Esophagus (tissue), 2 donors: ENCODE results near the gene ZNF276. TPM values are rescaled to one million over a fixed set of nuclear protein-coding genes. Genes with fewer than 3 reads are reported as not detected.
A peak's percentile ranks its signal among the peaks of the same experiment; 100 is the strongest.

Experiments
- H3K27ac ChIP-seq, 2 donors: one replicate each; pipeline ENCODE4 v1.5.1; 2013; ENCODE audit warnings: low read depth in 2 of 2, mild to moderate bottlenecking in 2 of 2, inconsistent platforms in 1 of 2, low read length in 1 of 2, moderate library complexity in 1 of 2
- H3K27me3 ChIP-seq, 2 donors: one replicate each; pipeline ENCODE4 v1.6.1; 2013; ENCODE audit warnings: low read length in 2 of 2, control low read depth in 1 of 2, mild to moderate bottlenecking in 1 of 2; ENCODE audit not compliant: insufficient read depth in 2 of 2, control insufficient read depth in 1 of 2
- H3K36me3 ChIP-seq, 2 donors: one replicate each; pipeline ENCODE4 v1.6.1; 2013; ENCODE audit warnings: low read length in 1 of 2; ENCODE audit not compliant: control insufficient read depth in 2 of 2, insufficient read depth in 2 of 2
- H3K4me1 ChIP-seq, 2 donors: one replicate each; pipeline ENCODE4 v1.6.1; 2013; ENCODE audit warnings: low read length in 1 of 2; ENCODE audit not compliant: control insufficient read depth in 2 of 2, insufficient read depth in 2 of 2
- H3K4me3 ChIP-seq, 2 donors: one replicate each; pipeline ENCODE4 v1.5.1; 2013; ENCODE audit warnings: low read length in 2 of 2, mild to moderate bottlenecking in 2 of 2, low read depth in 1 of 2, moderate library complexity in 1 of 2
- H3K9me3 ChIP-seq, 2 donors: one replicate each; pipeline ENCODE4 v1.6.1; 2013; ENCODE audit warnings: mild to moderate bottlenecking in 2 of 2, low read depth in 1 of 2, low read length in 1 of 2, moderate library complexity in 1 of 2; ENCODE audit not compliant: control insufficient read depth in 2 of 2, insufficient read depth in 1 of 2
- WGBS, 2 donors: extraction: QIAGEN DNeasy Blood & Tissue Kit; methylation state at CpG; one replicate each; pipeline ENCODE4 v1.1.7; 2013; 5-methylcytosine and 5-hydroxymethylcytosine counted together
- polyA plus RNA-seq, 2 donors: library from polyadenylated mRNA; stranded (reverse); fragments of 200-250 nt; gene quantifications; one replicate each; pipeline ENCODE4 v1.2.3, GENCODE V29; 2013
- donor health status: healthy with polysubstance abuse.
- donor health status: Bipolar disorder and iron deficiency.

ZNF276 gene
- polyA plus RNA-seq, 2 donors = 23.2 to 42.3 TPM

DNA sequence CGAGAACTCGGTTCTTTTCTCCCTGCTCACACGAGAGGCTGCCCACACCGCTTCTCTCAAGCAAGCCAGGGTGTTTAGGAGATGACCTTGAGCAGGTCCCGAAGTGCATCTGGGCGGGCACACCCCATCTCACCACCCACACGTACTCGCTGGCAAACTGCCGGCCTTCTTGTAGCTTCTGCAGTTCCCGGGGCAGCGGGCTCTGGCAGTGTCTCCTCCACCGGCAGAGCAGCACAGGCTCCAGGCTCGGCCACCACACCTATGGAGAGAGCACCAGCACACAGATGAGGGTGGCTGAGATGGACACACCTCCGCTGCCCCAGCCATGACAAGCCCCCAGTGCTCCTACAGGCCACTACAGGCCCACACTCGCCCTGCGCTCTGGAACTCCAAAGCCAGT, 23.5 kb downstream of the ZNF276 start:
- H3K4me1 ChIP-seq = no peaks in the 10 kb centered on the region
- no peaks in the 10 kb centered on the region for H3K9me3 ChIP-seq
- no peaks in the 10 kb centered on the region for H3K27me3 ChIP-seq
- no peak overlapping the region for H3K27ac ChIP-seq
- WGBS, 2 donors = 86 to 93% methylated on average over 16 of the region's 16 CpGs
- peaks cover 0 to 14% of the 10 kb centered on the region in 2 donors for H3K36me3 ChIP-seq
- no peak overlapping the region for H3K4me3 ChIP-seq

DNA sequence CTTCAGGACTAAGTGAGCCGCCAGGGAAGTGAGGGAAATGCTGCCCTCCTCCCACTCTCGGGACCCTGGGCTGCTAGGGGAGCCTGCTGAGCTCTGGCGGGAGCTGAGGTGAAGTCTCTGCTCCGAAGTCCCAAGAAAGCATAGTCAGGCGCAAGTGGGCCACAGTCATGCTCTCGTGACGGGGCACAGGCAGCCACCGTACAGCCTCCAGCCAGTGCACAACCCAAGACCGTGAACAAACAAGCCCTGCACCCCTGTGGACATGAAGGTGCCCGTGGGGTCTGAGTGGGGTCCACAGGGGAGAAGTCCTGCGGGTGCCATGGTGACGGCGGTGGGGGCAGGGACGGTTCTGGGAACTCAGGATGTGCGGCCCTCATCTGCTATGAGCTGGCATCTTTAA, 24.7 kb downstream of the ZNF276 start:
- WGBS, 2 donors = 88 to 90% methylated on average over 15 of the region's 15 CpGs
- no peak overlapping the region for H3K27ac ChIP-seq
- no peaks in the 10 kb centered on the region for H3K27me3 ChIP-seq
- H3K4me3 ChIP-seq = no peak overlapping the region
- no peaks in the 10 kb centered on the region for H3K4me1 ChIP-seq
- no peaks in the 10 kb centered on the region for H3K9me3 ChIP-seq
- H3K36me3 ChIP-seq = peaks cover 0 to 10% of the 10 kb centered on the region in 2 donors

DNA sequence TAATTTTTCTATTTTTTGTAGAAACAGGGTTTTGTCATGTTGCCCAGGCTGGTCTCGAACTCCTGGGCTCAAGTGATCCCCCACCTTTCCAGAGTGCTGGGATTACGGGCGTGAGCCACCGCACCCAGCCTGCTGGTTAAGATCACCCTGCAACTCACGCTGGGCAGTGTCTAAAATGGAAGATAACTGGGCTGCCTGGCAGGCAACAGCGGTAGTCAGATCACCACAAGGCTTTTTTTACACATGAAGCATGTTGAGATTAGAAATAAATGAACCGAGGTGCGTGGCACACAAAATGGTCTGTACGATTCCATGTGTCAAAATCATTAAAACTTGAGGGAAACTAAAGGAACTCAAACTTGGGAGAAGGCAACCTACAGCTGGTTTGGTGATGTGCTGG, 26.7 kb downstream of the ZNF276 start:
- no peaks in the 10 kb centered on the region for H3K9me3 ChIP-seq
- H3K36me3 ChIP-seq = peaks cover 0 to 6% of the 10 kb centered on the region in 2 donors
- WGBS, 2 donors = 96 to 97% methylated on average over 9 of the region's 9 CpGs
- no peak overlapping the region for H3K27ac ChIP-seq
- H3K4me1 ChIP-seq = no peaks in the 10 kb centered on the region
- H3K4me3 ChIP-seq = no peak overlapping the region
- no peaks in the 10 kb centered on the region for H3K27me3 ChIP-seq

DNA sequence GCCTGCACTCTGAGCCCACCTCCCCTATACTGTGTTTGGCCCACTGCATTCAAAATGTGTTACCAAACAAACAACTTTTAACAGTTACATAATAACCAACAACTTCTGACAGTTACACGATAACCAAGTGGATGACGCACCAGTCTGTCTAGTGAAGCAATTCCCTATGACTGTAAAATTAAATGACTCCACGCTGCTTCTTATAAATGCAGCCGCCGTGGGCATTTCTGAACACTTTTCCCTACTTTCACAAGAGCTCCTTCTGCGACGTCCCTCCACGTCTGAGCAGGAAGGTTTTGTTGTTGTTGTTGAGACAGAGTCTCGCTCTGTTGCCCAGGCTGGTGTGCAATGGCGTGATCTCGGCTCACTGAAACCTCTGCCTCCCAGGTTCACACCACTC, 27.6 kb downstream of the ZNF276 start:
- Histone ChIP-seq H3K27me3 (no peaks in the 10 kb centered on the region), H3K27ac (no peak overlapping the region), H3K4me3 (no peak overlapping the region), H3K9me3 (no peaks in the 10 kb centered on the region), H3K4me1 (no peaks in the 10 kb centered on the region), H3K36me3 (peaks cover 0 to 6% of the 10 kb centered on the region in 2 donors)
- 95% methylated on average over 11 of the region's 11 CpGs for WGBS, 2 donors

DNA sequence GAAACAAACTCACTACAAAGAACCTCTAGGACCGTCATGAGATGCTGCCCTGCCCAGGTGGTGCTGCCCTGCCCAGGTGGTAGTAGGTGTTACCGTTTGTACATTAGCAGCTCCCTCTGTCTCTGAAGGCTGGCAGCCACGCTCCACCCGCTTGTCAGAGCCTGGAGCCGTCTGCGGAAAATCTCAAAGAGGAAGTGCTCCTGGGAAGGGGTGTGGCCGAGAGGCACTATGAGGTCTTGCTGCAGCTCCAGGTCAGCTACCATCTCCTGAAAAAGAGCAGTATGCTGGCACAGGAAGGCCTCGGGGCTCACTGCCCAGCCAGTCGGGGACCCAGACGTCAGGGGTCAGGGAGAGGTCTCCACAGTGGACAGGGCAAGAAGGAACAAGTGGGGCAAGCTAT, 28.3 kb downstream of the ZNF276 start:
- no peaks in the 10 kb centered on the region for H3K27me3 ChIP-seq
- no peaks in the 10 kb centered on the region for H3K4me1 ChIP-seq
- H3K9me3 ChIP-seq = no peaks in the 10 kb centered on the region
- H3K27ac ChIP-seq = no peak overlapping the region
- H3K36me3 ChIP-seq = peaks cover 0 to 6% of the 10 kb centered on the region in 2 donors
- H3K4me3 ChIP-seq = no peak overlapping the region
- 53 to 72% methylated on average over 10 of the region's 10 CpGs for WGBS, 2 donors

DNA sequence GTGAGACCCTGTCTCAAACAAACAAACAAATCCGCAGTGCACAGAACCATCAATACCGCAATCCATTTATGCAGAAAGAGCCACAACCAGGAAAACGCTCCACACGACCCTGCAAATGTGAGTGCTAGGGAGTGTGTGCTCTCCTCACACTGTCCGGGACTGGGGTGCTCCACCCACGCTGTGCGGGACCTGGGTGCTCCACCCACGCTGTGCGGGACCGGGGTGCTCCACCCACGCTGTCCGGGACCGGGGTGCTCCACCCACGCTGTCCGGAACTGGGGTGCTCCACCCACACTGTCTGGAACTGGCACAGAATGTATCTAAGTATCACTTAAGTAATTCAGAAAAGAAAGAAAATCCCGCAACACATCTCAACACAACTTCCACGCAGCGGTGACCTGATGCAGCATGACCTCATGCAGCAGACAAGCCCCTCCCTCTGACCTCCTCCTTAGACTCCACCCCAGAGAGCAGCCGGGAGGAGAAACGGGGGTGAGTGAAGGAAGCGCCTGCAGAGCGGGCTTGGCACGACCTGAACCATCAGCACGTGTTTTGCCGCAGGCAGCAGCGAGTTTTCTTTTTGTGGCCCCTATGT, 38.5 kb downstream of the ZNF276 start:
- H3K4me3 ChIP-seq = no peak overlapping the region
- H3K36me3 ChIP-seq = peaks cover 0 to 4% of the 10 kb centered on the region in 2 donors
- WGBS, 2 donors = 83% methylated on average over 26 of the region's 26 CpGs
- no peaks in the 10 kb centered on the region for H3K4me1 ChIP-seq
- no peak overlapping the region for H3K27ac ChIP-seq
- no peaks in the 10 kb centered on the region for H3K9me3 ChIP-seq
- no peaks in the 10 kb centered on the region for H3K27me3 ChIP-seq

DNA sequence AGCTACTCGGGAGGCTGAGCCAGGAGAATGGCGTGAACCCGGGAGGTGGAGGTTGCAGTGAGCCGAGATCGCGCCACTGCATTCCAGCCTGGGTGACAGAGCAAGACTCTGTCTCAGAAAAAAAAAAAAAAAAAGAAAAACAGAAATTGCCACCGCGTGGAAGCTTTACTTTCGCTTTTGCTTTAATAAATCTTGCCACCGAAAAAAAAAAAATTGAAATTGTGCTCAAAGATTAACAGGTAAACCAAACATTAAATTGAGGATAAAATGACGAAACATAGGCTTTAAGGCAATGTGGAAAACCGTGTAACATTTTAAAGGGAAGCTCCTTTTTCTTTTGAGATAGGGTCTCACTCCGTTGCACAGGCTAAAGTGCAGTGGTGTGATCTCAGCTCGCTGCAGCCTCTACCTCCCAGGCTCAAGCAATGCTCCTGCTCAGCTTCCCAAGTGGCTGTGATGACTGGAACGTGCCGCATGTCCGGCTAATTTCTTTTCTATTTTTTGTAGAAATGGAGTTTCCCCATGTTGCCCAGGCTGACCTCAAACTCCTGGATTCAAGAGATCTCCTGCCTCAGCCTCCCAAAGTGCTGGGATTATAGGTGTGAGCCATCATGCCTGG, 40.1 kb downstream of the ZNF276 start:
- Histone ChIP-seq H3K4me1 (no peaks in the 10 kb centered on the region), H3K27me3 (no peaks in the 10 kb centered on the region), H3K4me3 (no peak overlapping the region), H3K27ac (no peak overlapping the region), H3K36me3 (peaks cover 0 to 4% of the 10 kb centered on the region in 2 donors), H3K9me3 (no peaks in the 10 kb centered on the region)
- 75 to 81% methylated on average over 11 to 17 of the region's 17 CpGs for WGBS, 2 donors

DNA sequence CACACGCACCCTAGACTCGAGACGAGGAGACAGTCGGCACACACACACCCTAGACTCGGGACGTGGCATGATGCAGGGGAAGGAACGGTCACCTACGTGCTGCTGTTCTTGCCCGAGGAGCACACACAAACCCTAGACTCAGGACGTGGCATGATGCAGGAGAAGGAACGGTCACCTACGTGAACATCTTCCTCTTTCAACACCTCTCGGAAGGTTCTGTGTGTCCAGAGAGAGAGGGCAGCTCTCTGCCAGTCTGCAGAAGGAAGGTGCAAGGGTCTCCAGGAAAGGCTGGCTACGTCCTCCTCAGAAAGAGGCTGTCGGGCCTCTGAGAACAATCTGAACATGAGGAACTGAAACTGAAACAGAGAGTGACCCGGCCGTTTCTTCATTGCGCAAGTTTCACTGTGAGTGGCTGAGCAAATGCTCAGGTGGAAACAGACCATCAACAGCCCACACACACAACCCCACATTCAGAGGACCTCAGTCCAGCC, 43.4 kb downstream of the ZNF276 start:
- Histone ChIP-seq H3K27ac (peak overlapping the region; percentile 0 to 3), H3K27me3 (no peaks in the 10 kb centered on the region), H3K36me3 (peaks cover 0 to 10% of the 10 kb centered on the region in 2 donors), H3K4me3 (no peak overlapping the region), H3K4me1 (no peaks in the 10 kb centered on the region), H3K9me3 (no peaks in the 10 kb centered on the region)
- 73 to 77% methylated on average over 18 of the region's 18 CpGs for WGBS, 2 donors

DNA sequence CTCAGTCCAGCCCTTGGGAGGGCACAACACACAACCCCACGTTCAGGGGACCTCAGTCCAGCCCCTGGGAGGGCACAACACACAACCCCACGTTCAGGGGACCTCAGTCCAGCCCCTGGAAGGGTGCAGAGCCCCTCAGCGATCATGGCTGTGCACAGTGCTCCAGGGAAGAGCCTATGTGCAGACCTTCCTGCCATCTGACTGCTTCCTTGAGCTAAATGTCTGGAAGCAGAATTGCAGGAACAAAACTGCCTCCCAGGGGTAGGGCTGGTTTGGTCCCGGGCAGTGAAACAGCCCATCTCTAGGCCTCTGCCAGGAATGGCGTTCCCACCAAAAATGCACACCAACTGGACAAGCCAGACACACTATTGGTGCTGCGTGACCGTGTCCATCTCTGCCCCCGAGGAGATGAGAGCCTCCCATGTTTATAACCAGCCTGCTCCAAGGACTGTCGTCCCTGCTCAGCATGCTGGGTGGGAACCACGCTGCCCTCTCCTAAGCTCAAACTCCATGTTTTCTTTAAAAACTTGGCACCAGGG, 44.0 kb downstream of the ZNF276 start:
- 74 to 82% methylated on average over 10 of the region's 10 CpGs for WGBS, 2 donors
- H3K4me3 ChIP-seq = no peak overlapping the region

DNA sequence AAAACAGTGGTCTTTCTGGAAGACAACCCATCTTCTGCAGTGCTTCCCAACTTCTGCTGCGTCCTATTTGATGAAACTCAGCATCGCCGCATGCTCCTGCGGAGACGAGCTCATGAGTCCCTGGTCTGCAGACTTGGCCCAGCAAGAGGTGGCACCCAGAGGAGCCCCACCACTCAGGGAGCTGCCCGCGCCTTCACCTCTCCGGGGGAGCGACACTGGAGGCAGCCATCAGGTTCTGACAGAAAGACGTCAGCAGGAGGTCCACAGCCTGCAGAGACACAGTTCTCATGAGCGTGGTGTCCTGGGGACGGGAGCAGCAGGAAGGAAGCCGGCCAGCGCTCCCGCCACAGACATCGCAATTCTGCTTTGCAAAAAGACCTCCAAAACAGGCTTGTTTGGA, 49.0 kb downstream of the ZNF276 start:
- Histone ChIP-seq H3K27me3 (no peaks in the 10 kb centered on the region), H3K27ac (no peak overlapping the region), H3K4me1 (no peaks in the 10 kb centered on the region), H3K4me3 (no peak overlapping the region), H3K9me3 (no peaks in the 10 kb centered on the region), H3K36me3 (peaks cover 4 to 7% of the 10 kb centered on the region in 2 donors)
- 97% methylated on average over 16 of the region's 16 CpGs for WGBS, 2 donors

More for the DNA sequence above, 44.0 kb downstream of the ZNF276 start:
- H3K4me1 ChIP-seq = no peaks in the 10 kb centered on the region
- no peaks in the 10 kb centered on the region for H3K27me3 ChIP-seq
- H3K27ac ChIP-seq = no peak overlapping the region
- no peaks in the 10 kb centered on the region for H3K9me3 ChIP-seq
- H3K36me3 ChIP-seq = peaks cover 2 to 11% of the 10 kb centered on the region in 2 donors
